ENCODE results near the gene MSI2. TPM values are rescaled to one million over a fixed set of nuclear protein-coding genes. Genes with fewer than 3 reads are reported as not detected.

Gene MSI2
- total RNA-seq, 1 experiment from 2014 or later: 85.2 TPM

DNA sequence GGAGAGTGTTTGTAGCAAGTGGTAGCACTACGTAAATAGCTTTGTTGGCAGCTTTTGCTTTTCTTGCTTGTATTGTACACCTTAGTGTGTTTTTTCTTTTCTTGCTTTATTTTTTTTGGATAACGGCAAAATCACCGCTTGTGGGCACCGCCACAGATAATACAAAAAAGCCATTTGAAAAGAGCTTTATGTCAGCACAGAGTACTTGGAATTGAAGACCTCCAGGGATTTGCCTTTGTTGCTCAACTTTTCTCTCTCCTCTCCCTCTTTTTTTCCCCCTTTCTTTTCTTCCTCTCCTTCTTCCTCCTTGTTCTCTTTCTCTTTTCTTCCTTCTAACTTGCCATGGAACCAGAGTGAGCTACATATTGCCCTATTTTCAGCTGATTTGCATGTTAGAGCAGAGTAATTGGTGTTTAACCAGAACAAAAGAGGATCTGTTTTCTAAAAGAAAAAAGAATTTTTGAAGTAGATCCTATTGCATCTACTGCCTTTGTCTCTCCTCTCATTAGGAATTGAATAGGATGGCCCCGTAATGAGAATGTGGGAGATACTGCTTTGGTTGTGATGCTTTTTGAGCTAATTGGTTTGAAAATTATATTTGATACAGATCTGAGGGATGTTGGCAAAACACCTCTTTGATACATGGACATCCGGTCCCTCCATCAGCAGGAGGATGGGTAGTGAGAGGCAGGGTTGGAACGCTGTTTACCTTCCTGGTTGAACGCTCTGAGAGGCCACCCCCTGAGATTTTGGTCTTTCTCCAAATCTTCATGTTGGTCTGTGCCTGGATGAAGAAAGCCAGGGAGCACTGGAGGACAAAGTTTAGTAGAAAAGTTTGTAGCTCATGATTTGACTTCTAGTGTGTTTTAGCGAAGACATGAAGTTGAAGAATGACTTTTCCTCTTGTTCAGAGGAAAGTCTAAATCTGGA, 85.6 kb downstream of the MSI2 start:
- no peak for DNase-seq (ENCODE audit: low read depth, low spot score)
- in situ Hi-C loops (cut with HindIII; ENCODE audit: low pct_unique_long_range_greater_than_20kb, low sequenced_read_pairs): no loop called here

DNA sequence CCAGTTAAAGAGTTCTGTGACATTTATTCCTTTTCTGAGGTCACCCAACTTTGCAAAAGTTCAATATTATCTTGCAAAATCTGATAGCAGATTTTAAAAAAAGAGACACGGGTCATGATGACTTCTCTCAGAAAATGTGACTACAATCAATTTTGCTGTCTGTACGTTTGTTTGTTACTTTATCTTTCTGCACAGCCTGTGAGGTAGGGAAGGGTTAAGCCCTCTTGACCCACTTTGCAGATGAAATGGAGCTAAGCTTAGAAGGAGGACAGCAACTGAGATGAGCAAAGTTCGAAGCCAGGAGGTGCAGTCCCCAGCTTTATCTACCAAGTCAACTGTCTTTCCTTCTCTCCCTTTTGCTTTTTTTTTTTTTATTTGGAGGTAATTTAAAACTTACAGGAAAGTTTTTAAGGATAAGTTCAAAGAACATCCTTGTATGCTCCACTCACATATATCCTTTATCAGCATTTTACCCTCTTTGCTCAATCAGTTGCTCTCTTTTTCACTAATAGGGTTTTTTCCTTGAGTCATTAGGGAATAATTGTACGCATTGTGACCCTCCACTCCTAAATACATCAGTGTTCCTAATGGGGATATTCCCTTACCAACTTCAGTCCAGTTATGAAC, 86.8 kb downstream of the MSI2 start:
- in situ Hi-C loops (cut with HindIII; ENCODE audit: low pct_unique_long_range_greater_than_20kb, low sequenced_read_pairs): no loop called here
- DNase-seq (ENCODE audit: low read depth, low spot score): no peak

DNA sequence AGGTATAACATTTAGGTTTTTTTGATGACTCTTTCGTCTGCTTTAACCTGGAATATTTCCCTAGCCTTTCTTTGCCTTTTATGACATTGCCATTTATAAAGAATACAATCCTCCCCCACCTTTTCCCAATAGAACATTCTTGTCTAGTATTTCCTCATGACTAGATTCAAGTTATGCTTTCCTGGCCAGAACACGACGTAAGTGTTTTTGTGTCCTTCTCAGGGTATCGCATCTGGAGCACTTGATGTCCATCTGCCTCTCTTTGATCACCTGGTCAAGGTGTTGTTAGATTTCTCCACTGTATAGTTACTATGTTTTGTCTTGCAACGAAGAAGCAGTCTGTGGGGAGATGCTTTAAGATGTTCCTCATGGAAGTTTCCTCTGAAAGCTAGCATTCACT, 87.4 kb downstream of the MSI2 start:
- in situ Hi-C loops (cut with HindIII; ENCODE audit: low pct_unique_long_range_greater_than_20kb, low sequenced_read_pairs): no loop called here
- DNase-seq (ENCODE audit: low read depth, low spot score): no peak

DNA sequence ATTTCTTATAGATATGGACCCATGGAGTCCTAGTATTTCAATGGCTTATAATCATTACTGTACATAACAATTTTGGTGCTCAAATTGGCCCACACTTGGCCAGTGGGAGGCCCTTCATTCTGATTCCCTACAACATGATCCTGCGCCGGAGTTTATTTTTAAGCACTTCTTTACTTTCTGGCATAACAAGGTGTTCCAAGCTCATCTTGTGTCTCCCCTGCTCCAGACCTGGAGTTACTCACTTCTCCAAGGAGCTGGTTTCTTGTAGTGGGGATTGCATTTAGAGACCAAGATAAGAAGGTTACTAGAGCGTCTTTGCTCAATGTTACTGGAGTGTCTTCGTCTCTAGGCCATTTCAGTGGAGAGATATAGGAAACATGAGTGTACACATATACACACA, 87.9 kb downstream of the MSI2 start:
- in situ Hi-C loops (cut with HindIII; ENCODE audit: low pct_unique_long_range_greater_than_20kb, low sequenced_read_pairs): no loop called here

DNA sequence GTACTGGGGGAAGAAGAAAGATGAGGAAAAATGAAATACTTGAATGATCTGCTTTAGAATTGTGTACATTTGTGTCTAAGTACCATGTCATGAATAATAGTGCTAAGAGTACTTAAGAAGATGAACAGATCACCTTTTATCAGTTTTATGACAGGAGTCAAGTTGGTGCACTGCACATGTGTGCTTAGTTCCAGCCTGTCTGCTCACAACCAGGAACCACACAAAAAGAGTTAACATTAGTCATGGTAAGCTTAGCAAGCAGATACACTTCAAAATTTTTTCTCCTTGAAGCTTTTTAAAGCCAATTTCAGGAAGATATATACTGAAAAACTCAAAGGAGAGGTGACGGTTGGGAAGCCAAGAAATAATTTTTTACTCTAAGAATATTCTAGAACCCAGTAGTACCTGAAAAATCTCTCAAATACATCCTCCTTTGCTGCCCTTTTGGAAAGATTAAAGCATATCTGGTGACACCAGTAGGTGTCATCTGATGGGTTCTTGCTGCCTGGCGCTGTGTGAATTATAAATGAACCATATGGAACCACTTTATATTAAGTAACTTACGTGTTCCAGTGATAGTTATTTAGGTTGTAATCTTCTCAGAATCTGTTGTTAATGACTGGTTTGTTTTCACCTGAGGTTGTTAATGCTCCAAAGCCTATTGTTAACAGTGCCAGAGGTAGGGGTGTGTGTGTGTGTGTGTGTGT, 93.4 kb downstream of the MSI2 start:
- no peak for DNase-seq (ENCODE audit: low read depth, low spot score)
- in situ Hi-C loops (cut with HindIII; ENCODE audit: low pct_unique_long_range_greater_than_20kb, low sequenced_read_pairs): no loop called here

More for the DNA sequence above, 87.9 kb downstream of the MSI2 start:
- no peak for DNase-seq (ENCODE audit: low read depth, low spot score)

DNA sequence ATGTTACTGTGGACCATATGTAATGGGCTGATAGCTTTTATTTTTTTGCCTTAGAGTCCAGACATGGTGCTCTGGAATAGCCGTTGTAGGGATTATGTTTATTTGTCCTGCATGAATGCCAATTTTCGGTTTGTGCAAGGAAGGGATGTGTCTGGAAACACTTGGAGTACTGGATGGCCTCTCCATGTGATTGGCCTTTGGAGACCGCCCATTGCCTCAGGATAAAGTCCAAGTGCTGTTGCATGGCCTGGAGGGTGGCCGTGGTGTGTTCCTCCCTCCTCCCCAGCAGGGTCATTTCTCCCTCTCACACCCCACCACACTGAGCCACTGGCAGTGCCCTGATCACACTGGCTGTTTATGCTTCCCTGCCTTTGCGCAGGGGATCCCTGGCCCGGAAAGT, 93.9 kb downstream of the MSI2 start:
- in situ Hi-C loops (cut with HindIII; ENCODE audit: low pct_unique_long_range_greater_than_20kb, low sequenced_read_pairs): no loop called here
- DNase-seq (ENCODE audit: low read depth, low spot score): no peak

DNA sequence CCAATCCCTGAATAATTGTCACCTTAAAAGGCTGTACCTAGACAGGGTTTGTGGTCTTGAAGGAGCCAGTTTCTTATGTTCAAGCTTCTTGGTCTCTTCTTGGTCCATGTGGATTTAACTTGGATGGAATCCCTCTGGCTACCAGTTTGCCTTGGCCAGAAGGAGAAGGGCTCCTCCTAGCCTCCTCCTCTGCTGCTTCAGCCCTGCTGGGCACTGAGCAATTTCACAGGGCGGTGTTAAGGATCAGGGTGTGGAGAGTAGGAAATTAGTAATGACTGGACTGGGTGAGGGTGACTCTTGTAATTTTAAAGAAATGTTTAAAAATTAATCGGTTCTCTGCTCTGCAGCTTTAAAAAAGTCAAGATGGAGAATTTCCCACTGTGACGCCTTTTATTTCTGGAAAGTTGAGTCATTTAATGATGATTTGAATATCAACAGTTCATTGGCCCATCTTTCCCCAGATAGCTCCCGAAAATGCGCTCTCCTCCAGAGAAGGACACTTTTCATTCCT, 96.4 kb downstream of the MSI2 start:
- in situ Hi-C loops (cut with HindIII; ENCODE audit: low pct_unique_long_range_greater_than_20kb, low sequenced_read_pairs): no loop called here
- DNase-seq (ENCODE audit: low read depth, low spot score): no peak

DNA sequence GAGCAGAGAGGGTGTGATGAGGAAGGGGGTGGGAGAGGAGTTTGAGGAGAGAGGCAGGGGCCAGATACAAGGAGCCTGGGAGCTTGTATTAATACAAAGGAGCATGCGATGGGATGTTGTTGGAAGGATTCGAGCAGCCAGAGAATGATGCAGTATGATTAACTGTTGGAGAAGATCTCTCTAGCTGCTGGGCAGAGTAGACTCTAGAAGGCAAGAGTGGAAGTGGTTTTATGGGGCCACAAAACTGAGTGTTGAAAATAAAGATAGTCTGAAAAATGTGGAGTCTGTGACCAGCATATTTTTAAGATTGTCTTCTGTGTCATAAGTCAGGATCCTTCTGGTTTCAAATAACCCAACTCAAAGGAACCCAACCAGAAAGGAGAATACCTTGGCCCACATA, 98.3 kb downstream of the MSI2 start:
- in situ Hi-C loops (cut with HindIII; ENCODE audit: low pct_unique_long_range_greater_than_20kb, low sequenced_read_pairs): no loop called here
- DNase-seq (ENCODE audit: low read depth, low spot score): no peak

DNA sequence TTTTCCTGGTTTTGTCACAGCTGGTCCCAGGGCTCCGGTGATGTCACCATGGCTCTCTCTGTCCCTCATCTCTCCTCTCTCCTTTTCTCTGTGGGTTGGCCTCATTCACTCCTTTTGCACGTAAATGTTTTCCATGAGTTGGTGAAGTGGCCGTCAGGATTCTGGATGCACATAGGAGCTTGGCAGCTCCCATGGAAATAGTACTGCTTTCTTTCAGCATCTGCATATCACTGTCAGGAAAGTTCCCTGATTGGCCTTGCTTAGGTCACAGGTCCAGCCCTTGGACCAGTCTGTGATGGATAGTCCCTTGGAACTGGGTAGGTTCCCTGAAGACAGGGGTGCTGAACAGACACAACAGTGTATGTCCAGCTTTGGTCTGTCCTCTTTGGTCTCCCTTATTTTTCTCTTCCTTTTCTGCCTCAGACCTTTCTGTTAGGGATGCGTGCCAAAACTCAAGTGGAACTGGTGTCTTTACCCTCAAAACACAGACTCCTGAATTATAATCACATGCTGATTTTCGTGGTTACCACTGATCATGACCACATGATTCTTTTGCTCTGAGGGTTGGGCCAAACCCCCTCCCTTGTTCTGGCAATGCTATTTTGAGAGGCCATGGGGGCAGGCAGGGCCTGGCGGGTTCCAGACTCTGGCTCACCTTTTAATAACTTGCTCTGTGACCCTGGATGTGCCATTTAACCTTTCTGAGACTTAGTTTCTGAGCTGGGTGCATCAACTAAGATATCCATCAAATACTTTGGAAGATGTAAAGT, 99.0 kb downstream of the MSI2 start:
- peak; percentile 89 for DNase-seq (ENCODE audit: low read depth, low spot score)
- in situ Hi-C loops (cut with HindIII; ENCODE audit: low pct_unique_long_range_greater_than_20kb, low sequenced_read_pairs): no loop called here

DNA sequence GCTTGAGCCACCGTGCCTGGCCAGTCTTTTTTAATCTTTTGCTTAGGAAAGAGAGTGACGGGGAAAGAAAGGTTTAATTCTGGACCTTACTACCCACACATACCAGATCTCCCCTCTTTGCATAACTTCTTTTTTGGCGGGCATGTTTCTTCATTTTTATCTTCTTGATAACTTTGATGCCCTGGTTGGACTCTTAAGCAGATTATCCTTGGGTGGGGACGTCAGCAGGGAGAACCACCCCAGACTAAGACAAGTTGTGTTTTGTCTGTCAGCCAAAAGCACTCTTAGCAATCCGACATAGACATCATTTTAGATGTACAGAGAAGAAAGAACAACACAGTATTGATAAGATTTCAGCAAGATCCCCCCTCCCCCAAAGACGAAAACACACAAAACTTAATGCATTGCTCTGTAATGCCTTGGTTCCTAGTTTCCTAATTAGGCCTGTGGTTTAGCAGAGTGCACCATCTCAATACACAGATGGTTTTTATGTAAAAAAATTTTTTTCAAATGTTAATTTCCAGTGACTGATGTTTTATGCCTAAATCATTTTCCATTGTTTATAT, 99.9 kb downstream of the MSI2 start:
- DNase-seq (ENCODE audit: low read depth, low spot score): peak; percentile 91
- in situ Hi-C loops (cut with HindIII; ENCODE audit: low pct_unique_long_range_greater_than_20kb, low sequenced_read_pairs): no loop called here

DNA sequence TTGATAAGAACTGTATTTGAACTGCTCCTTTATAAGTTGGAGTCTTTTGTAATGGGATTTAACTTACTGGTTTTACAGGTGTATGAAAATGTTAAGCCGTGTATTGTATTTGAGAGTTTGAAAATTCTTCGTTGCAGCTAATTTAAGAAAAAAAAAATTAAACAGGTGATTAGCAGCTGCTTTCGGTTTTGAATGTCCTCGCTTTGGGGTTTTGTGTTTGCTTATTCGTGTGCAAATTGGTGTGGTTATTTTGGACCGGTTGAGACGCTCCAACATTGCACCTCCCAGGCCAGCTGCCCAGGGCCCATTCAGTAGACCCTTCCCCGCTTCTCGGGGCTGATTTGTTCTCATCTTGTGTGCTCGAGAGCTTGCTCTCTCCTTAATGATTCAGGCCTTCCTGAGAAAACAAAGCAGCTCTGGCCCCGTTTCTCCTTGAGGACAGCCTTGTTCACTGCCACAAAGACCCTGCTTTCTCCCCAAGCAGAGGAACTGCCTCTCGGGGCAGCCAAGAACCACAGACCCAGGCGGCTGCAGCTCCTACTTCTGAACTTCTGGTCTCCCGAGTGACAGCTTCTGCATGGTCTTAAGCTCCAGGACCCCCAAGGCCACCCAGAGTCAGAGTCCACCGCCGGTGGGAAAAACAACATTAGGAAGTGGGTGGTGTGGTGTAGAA, 100.5 kb downstream of the MSI2 start:
- no peak for DNase-seq (ENCODE audit: low read depth, low spot score)
- in situ Hi-C loops (cut with HindIII; ENCODE audit: low pct_unique_long_range_greater_than_20kb, low sequenced_read_pairs): no loop called here

DNA sequence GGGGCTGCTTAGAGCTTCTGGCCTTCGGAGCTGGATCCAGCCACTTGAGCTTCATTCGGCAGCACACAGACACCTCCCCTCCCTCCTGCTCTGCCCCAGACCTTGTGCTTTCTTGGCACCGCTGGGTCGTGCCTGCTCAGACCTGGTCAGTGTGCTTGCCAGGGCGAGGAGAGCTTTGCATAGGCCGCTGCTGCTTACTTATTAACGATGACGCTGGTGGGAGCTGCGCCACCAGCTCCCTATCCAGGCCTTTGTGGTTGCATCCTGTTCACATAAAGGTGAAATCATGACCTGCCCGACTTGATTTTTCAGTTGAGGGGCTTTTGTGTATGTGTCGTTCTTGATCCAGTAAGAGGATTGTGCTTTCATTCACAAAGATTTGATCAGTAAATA, 101.1 kb downstream of the MSI2 start:
- no peak for DNase-seq (ENCODE audit: low read depth, low spot score)
- in situ Hi-C loops (cut with HindIII; ENCODE audit: low pct_unique_long_range_greater_than_20kb, low sequenced_read_pairs): no loop called here

DNA sequence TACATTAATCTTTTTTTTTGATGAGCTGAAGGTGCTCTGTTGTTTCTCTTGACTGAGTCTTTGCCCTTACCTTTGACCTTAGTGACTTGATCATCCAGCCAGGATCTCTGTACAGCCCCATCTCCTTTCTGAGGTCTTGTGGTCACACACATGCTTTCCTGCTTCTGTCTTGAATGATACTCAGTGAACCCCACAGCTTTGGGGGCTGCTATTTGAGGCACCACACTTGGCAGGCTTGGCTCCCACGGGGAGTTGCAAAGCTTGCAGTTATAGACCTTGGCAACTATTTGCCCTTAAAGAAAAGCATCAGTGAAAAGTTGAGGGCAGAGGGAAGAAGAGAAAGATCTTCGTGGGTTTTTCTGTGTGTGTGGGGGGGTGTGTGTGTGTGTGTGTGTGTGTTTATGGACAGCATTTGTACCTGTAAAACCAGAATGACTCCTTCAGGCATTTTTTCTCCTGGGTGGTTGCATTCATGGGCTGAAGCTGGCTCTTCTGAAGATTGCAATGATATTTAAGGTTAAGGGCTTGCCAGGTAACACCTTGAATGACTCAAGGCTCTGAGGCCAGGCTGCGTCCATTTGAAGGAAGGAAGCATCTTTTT, 101.6 kb downstream of the MSI2 start:
- in situ Hi-C loops (cut with HindIII; ENCODE audit: low pct_unique_long_range_greater_than_20kb, low sequenced_read_pairs): no loop called here
- no peak for DNase-seq (ENCODE audit: low read depth, low spot score)

DNA sequence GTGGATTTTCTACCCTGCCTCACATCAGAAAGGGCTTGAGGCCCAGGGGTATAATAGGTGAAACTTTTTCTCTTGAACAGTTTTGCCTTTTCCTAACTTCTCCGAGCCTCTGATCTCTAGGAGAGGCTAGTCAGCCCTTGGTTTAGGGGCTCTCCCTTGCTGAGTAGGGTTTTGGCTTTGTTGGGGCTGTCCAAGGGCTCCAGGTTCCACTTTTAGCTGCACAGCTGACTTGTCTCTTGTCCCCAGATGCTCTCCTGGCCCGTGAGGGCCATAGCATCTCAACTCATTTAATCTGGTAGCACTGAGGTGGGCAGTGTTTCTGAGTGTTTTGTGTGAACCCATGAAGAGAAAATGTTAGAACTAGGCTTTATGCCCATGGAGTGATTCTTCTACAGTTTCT, 103.9 kb downstream of the MSI2 start:
- no peak for DNase-seq (ENCODE audit: low read depth, low spot score)
- in situ Hi-C loops (cut with HindIII; ENCODE audit: low pct_unique_long_range_greater_than_20kb, low sequenced_read_pairs): no loop called here

DNA sequence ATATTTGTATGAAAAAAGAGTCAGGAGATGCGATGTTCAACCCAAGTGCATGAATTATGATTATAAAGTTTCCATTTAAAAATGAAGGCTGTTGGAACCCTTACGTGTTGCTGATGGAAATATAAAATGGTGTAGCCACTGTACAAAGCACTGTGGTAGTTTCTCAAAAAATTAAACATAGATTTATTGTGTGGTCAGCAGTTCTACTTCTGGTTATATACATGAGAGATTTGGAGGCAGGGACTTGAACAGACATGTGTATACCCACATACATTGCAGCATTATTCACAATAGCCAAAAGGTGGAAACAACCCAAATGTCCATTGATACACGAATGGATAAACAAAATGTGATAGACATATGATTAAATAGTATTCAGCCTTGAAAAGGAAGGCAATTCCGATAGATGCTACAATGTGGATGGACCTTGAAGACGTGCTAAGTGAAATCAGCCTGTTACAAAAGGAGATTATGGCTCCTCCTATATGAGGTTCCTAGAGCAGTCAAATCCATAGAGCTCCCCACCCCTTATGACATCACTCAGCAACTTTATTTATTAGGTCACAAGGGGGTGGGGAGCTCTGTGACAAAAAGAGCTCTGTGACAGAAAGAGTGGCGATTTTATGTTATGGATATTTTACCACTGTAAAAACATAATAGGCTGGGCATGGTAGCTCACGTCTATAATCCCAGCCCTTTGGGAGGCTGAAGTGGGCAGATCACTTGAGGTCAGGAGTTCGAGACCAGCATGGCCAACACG, 106.7 kb downstream of the MSI2 start:
- DNase-seq (ENCODE audit: low read depth, low spot score): no peak
- in situ Hi-C loops (cut with HindIII; ENCODE audit: low pct_unique_long_range_greater_than_20kb, low sequenced_read_pairs): no loop called here

DNA sequence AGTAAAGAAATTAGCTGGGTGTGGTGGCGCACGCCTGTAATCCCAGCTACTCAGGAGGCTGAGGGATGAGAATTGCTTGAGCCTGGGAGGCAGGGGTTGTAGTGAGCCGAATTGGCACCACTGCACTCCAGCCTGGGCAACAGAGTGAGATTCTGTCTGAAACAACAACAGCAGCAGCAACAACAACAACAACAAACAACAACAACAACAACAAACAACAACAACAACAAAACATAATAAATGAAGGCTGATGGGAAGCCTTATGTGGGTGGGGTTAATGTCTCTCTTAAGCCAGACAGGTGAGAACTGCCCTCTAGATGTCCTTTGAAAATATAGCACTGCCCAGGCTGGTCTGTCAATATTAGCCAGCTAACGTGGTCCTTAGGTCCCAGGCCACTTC, 107.3 kb downstream of the MSI2 start:
- in situ Hi-C loops (cut with HindIII; ENCODE audit: low pct_unique_long_range_greater_than_20kb, low sequenced_read_pairs): no loop called here
- no peak for DNase-seq (ENCODE audit: low read depth, low spot score)

Measured in SK-MEL-5 (cell line).